ENCODE data around the gene MAP3K8. TPM values are rescaled to one million over a fixed set of nuclear protein-coding genes. Genes with fewer than 3 reads are reported as not detected.

Gene MAP3K8
- polyA plus RNA-seq, 4 donors: 1.8 to 10.9 (median 8.3) TPM

DNA sequence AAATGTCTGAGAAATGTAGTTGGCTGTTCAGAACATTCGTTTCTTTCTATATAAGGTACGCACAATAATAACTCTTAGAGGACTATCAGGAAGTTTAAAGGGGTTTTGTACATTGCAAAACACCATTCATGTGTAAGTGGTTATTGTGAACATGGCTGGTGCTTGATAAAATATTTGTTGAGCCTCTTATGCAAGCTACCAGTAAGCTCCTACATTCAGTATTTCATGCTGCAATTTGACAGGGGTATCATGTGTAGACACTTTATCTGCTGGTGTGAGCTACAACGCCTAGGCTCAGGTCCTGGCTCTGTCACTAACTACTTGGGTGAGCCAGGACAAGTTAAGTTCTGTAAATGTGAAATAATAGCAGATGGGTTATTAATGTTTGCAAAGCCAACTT lies 75.5 kb downstream of the MAP3K8 start:
- DNase-seq (no peak), FAIRE-seq (no peak)
- H3K27me3 ChIP-seq (ENCODE audit: control insufficient read depth in 3 of 3, insufficient read depth in 3 of 3, low read length in 3 of 3): no peaks in the 10 kb centered on the region
- H3K4me3 ChIP-seq (ENCODE audit: low read depth in 1 of 3, low read length in 3 of 3): no peak overlapping the region
- H3K9me3 ChIP-seq (ENCODE audit: control insufficient read depth in 2 of 2, insufficient read depth in 1 of 2, low read depth in 1 of 2, low read length in 1 of 2): no peaks in the 10 kb centered on the region
- no peaks in the 10 kb centered on the region for H3K4me1 ChIP-seq (ENCODE audit: control insufficient read depth in 3 of 3, insufficient read depth in 2 of 3, low read depth in 1 of 3, low read length in 2 of 3)
- WGBS, 3 donors: 85 to 88% (median 86%) methylated on average over 3 of the region's 3 CpGs
- no peaks in the 10 kb centered on the region for H3K36me3 ChIP-seq (ENCODE audit: control insufficient read depth in 3 of 3, insufficient read depth in 2 of 3, low read depth in 1 of 3, low read length in 3 of 3)
- H3K27ac ChIP-seq (ENCODE audit: low read depth in 1 of 3, low read length in 2 of 3): no peak overlapping the region

DNA sequence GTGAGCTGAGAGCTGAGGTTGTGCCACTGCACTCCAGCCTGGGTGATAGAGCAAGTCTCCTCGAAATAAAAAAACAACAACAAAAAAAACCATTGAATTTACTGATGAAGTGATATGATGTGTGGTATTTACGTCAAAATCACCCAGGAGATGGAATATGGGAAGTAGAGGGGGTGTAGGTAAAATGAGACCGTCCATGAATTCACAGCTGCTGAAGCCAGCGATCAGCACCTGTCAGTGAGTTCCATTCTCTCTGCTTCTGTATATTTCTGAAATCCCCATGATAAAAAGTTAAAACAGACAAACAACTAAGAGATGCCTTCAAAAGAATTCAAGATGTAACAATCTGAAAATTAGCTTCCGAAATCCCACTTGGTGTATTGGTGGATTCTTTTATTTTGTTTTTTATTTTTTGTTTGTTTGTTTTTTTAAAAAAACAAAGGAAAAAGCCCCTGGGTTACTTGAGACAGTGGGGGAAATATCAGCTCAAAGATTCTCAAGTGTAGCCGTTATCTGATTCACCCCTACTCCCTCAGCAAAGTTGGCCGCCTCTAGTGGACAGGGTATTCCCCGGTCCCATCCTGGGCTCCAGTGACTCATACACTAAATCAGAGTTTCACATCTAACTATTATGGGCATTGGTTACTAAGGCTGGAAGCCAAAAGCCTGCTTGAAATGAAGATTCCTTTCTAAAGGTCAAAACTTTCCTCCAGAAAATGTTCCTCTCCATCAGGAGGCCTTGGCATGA lies 76.4 kb downstream of the MAP3K8 start:
- DNase-seq (no peak), FAIRE-seq (no peak)
- Histone ChIP-seq H3K4me3 (ENCODE audit: low read depth in 1 of 3, low read length in 3 of 3) (no peak overlapping the region), H3K27ac (ENCODE audit: low read depth in 1 of 3, low read length in 2 of 3) (no peak overlapping the region), H3K9me3 (ENCODE audit: control insufficient read depth in 2 of 2, insufficient read depth in 1 of 2, low read depth in 1 of 2, low read length in 1 of 2) (no peaks in the 10 kb centered on the region), H3K27me3 (ENCODE audit: control insufficient read depth in 3 of 3, insufficient read depth in 3 of 3, low read length in 3 of 3) (no peaks in the 10 kb centered on the region), H3K36me3 (ENCODE audit: control insufficient read depth in 3 of 3, insufficient read depth in 2 of 3, low read depth in 1 of 3, low read length in 3 of 3) (no peaks in the 10 kb centered on the region), H3K4me1 (ENCODE audit: control insufficient read depth in 3 of 3, insufficient read depth in 2 of 3, low read depth in 1 of 3, low read length in 2 of 3) (no peaks in the 10 kb centered on the region)
- 60 to 64% (median 61%) methylated on average over 8 of the region's 8 CpGs for WGBS, 3 donors

DNA sequence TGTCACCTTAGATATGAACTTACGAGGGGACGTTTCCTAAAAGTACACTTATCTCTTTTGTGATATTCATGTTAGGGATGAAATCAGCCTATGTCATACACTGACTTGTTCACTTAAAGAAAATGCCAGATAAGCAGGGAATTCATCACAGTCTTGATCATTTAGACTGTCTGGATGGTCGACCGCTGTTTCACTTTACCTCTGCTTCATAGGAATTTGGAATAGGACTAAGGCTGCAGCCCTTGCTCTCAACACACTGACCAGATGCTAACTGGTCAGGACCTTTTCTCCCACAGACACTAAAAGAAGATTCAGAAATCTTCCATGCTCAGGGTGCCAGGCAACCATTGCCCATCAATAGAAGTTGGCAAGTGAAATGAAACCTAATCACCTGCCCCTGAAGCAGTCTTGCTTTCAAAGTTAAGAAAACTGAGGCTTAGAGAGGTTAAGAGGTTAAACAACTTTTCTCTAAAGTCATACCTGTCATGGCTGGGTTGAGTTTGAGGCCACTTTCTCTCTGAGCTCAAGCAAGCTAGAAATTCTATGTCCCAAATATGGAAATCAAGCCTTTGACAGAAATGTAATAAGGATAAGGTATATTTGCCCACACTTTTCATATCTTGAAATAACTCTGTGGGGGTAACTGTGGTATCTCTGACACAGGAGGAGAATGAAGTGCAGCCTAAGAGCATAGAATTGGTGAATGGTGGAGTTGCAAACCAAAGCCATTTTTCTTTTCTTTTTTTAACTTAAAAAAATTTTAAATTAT lies 77.1 kb downstream of the MAP3K8 start:
- Histone ChIP-seq H3K36me3 (ENCODE audit: control insufficient read depth in 3 of 3, insufficient read depth in 2 of 3, low read depth in 1 of 3, low read length in 3 of 3) (no peaks in the 10 kb centered on the region), H3K9me3 (ENCODE audit: control insufficient read depth in 2 of 2, insufficient read depth in 1 of 2, low read depth in 1 of 2, low read length in 1 of 2) (no peaks in the 10 kb centered on the region), H3K4me1 (ENCODE audit: control insufficient read depth in 3 of 3, insufficient read depth in 2 of 3, low read depth in 1 of 3, low read length in 2 of 3) (no peaks in the 10 kb centered on the region), H3K27me3 (ENCODE audit: control insufficient read depth in 3 of 3, insufficient read depth in 3 of 3, low read length in 3 of 3) (no peaks in the 10 kb centered on the region), H3K4me3 (ENCODE audit: low read depth in 1 of 3, low read length in 3 of 3) (no peak overlapping the region), H3K27ac (ENCODE audit: low read depth in 1 of 3, low read length in 2 of 3) (peak overlapping the region in 1 of 3 donors; percentile 23)
- FAIRE-seq (no peak), DNase-seq (no peak)
- WGBS, 3 donors: 60 to 65% (median 65%) methylated on average over 4 of the region's 4 CpGs

Other genes starting within 250 kb of the MAP3K8 start
- 10 to 100 TPM in 1 of 4 donors, 1 to 10 TPM in 3; 3.8 to 18.7 (median 6.4) TPM for gene MTPAP, start 84.9 kb upstream of the MAP3K8 start, polyA plus RNA-seq
- not detected for gene LYZL2, start 195.6 kb downstream of the MAP3K8 start, polyA plus RNA-seq

Data from small intestine (tissue), 7 donors.